GM12878 (cell line): ENCODE measurements around the gene PNPLA8.

Experiments used
- BCL11A ChIP-seq: IDR thresholded peaks from 2 replicates; pipeline ENCODE4 v1.6.1; 2011; ENCODE audit warnings: low read depth, low read length
- FOS ChIP-seq: IDR thresholded peaks from 3 replicates; pipeline ENCODE4 v1.6.1; 2011; ENCODE audit warnings: borderline replicate concordance; ENCODE audit not compliant: insufficient read length; ENCODE audit errors: extremely low read depth
- JUNB ChIP-seq: IDR thresholded peaks from 2 replicates; pipeline ENCODE4 v1.6.1; 2016; ENCODE audit warnings: antibody characterized with exemption, mild to moderate bottlenecking
- PML ChIP-seq: IDR thresholded peaks from 2 replicates; pipeline ENCODE4 v1.6.1; 2012; ENCODE audit warnings: low read length, inconsistent platforms
- POLR2AphosphoS5 ChIP-seq: IDR thresholded peaks from 2 replicates; pipeline ENCODE4 v1.6.1; 2011; ENCODE audit warnings: mild to moderate bottlenecking, low read length, inconsistent platforms
- SP1 ChIP-seq: IDR thresholded peaks from one replicate; pipeline ENCODE4 v1.6.1; 2011; ENCODE audit warnings: low read depth, low read length
- SPI1 ChIP-seq: IDR thresholded peaks from 2 replicates; pipeline ENCODE4 v1.6.1; 2011; ENCODE audit warnings: low read depth, mild to moderate bottlenecking, low read length, moderate library complexity, borderline replicate concordance; ENCODE audit not compliant: insufficient read depth
- SREBF1 ChIP-seq: IDR thresholded peaks from 2 replicates; pipeline ENCODE4 v1.6.1; 2012; ENCODE audit warnings: mild to moderate bottlenecking, low read length
- STAT1 ChIP-seq: fragments of 450-650 bp; conservative IDR thresholded peaks from 2 replicates; pipeline ENCODE4 v1.6.1; 2014; ENCODE audit warnings: antibody characterized with exemption, mild to moderate bottlenecking
- TAF1 ChIP-seq: IDR thresholded peaks from 2 replicates; pipeline ENCODE4 v1.6.1; 2011; ENCODE audit warnings: mild to moderate bottlenecking, low read depth, low read length, borderline replicate concordance
- ZNF384 ChIP-seq: IDR thresholded peaks from 2 replicates; pipeline ENCODE4 v1.6.1; 2012; ENCODE audit warnings: low read depth, mild to moderate bottlenecking, low read length, improper control_type of control experiment, borderline replicate concordance
- TF ChIP-seq, protein P1 (sequence below), 3 experiments: IDR thresholded peaks in 2 of 3; conservative IDR thresholded peaks in 1 of 3; 2 replicates each; pipeline ENCODE4 v1.5.1; 2011; ENCODE audit warnings: low read depth in 3 of 3, low read length in 3 of 3, mild to moderate bottlenecking in 3 of 3, control low read depth in 2 of 3, moderate library complexity in 2 of 3, inconsistent platforms in 1 of 3, mixed read lengths in 1 of 3; ENCODE audit not compliant: control insufficient read depth in 2 of 3, insufficient read depth in 1 of 3; ENCODE audit errors: extremely low read depth in 1 of 3
- TF ChIP-seq, protein P2 (sequence below): IDR thresholded peaks from 2 replicates; pipeline ENCODE4 v1.6.1; 2012; ENCODE audit warnings: mild to moderate bottlenecking, low read depth, low read length

GRCh38 chr7:108528183-108528712 lies 2.3 kb upstream of the PNPLA8 start:
- no peak for TF ChIP-seq BCL11A
- TF ChIP-seq, protein P1, sequence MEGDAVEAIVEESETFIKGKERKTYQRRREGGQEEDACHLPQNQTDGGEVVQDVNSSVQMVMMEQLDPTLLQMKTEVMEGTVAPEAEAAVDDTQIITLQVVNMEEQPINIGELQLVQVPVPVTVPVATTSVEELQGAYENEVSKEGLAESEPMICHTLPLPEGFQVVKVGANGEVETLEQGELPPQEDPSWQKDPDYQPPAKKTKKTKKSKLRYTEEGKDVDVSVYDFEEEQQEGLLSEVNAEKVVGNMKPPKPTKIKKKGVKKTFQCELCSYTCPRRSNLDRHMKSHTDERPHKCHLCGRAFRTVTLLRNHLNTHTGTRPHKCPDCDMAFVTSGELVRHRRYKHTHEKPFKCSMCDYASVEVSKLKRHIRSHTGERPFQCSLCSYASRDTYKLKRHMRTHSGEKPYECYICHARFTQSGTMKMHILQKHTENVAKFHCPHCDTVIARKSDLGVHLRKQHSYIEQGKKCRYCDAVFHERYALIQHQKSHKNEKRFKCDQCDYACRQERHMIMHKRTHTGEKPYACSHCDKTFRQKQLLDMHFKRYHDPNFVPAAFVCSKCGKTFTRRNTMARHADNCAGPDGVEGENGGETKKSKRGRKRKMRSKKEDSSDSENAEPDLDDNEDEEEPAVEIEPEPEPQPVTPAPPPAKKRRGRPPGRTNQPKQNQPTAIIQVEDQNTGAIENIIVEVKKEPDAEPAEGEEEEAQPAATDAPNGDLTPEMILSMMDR (IDR thresholded peaks at IDR 0.05 in 2 of 3, conservative IDR thresholded peaks at IDR 0.05 in 1 of 3; ENCODE audit: control insufficient read depth in 2 of 3, extremely low read depth in 1 of 3, insufficient read depth in 1 of 3, low read depth in 3 of 3, low read length in 3 of 3) = no peak
- no peak for TF ChIP-seq TAF1
- TF ChIP-seq, protein P2, sequence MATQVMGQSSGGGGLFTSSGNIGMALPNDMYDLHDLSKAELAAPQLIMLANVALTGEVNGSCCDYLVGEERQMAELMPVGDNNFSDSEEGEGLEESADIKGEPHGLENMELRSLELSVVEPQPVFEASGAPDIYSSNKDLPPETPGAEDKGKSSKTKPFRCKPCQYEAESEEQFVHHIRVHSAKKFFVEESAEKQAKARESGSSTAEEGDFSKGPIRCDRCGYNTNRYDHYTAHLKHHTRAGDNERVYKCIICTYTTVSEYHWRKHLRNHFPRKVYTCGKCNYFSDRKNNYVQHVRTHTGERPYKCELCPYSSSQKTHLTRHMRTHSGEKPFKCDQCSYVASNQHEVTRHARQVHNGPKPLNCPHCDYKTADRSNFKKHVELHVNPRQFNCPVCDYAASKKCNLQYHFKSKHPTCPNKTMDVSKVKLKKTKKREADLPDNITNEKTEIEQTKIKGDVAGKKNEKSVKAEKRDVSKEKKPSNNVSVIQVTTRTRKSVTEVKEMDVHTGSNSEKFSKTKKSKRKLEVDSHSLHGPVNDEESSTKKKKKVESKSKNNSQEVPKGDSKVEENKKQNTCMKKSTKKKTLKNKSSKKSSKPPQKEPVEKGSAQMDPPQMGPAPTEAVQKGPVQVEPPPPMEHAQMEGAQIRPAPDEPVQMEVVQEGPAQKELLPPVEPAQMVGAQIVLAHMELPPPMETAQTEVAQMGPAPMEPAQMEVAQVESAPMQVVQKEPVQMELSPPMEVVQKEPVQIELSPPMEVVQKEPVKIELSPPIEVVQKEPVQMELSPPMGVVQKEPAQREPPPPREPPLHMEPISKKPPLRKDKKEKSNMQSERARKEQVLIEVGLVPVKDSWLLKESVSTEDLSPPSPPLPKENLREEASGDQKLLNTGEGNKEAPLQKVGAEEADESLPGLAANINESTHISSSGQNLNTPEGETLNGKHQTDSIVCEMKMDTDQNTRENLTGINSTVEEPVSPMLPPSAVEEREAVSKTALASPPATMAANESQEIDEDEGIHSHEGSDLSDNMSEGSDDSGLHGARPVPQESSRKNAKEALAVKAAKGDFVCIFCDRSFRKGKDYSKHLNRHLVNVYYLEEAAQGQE = no peak
- TF ChIP-seq SREBF1 = no peak
- TF ChIP-seq POLR2AphosphoS5 = no peak
- no peak for TF ChIP-seq SPI1
- TF ChIP-seq ZNF384 = no peak
- no peak for TF ChIP-seq SP1
- TF ChIP-seq STAT1 = no peak
- TF ChIP-seq PML = no peak
- no peak for TF ChIP-seq FOS
- TF ChIP-seq JUNB = no peak
